GM12801 (cell line): ENCODE measurements around the gene FNTB.

ENCODE experiments used
- TF ChIP-seq, protein P1 (sequence below): IDR thresholded peaks from one replicate; pipeline ENCODE4 v1.5.1; 2011; ENCODE audit warnings: control low read depth; ENCODE audit not compliant: insufficient read length; ENCODE audit errors: extremely low read depth

Gene FNTB

GRCh38 chr14:64963611-64964010, 23.1 kb upstream of the FNTB start:
- TF ChIP-seq, protein P1, sequence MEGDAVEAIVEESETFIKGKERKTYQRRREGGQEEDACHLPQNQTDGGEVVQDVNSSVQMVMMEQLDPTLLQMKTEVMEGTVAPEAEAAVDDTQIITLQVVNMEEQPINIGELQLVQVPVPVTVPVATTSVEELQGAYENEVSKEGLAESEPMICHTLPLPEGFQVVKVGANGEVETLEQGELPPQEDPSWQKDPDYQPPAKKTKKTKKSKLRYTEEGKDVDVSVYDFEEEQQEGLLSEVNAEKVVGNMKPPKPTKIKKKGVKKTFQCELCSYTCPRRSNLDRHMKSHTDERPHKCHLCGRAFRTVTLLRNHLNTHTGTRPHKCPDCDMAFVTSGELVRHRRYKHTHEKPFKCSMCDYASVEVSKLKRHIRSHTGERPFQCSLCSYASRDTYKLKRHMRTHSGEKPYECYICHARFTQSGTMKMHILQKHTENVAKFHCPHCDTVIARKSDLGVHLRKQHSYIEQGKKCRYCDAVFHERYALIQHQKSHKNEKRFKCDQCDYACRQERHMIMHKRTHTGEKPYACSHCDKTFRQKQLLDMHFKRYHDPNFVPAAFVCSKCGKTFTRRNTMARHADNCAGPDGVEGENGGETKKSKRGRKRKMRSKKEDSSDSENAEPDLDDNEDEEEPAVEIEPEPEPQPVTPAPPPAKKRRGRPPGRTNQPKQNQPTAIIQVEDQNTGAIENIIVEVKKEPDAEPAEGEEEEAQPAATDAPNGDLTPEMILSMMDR, result no peak

DNA sequence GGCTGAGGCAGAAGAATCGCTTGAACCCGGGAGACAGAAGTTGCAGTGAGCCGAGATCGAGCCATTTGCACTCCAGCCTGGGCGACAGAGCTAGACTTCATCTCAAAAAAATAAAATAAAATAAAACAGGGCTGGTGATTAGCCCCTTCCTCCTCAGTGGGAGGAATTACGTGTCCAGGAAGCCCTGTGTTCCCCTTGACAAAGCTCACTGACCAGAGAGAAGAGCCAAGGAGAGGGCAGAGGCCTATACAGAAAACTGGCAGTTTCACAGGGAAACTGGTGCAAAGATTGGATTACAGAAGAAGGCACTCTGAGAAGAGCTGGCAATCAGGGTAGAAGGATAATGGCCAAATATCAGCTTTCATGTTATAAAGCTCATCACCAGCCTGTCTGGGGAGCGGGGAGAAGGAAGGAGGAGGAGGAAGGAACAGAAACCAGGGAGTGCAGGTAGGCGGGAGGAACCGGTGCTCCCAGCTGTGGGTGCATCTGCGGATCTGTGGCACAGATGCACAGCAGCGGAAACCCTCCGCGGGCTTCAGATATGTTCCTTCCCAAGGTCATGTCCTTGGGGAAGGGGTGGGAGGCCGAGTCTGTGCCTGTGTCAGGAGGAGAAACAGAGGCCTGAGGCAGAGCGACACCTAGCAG, 21.2 kb upstream of the FNTB start:
- TF ChIP-seq, protein P1, result no peak

GRCh38 chr14:64966976-64967375, 19.7 kb upstream of the FNTB start:
- TF ChIP-seq, protein P1, result no peak

DNA sequence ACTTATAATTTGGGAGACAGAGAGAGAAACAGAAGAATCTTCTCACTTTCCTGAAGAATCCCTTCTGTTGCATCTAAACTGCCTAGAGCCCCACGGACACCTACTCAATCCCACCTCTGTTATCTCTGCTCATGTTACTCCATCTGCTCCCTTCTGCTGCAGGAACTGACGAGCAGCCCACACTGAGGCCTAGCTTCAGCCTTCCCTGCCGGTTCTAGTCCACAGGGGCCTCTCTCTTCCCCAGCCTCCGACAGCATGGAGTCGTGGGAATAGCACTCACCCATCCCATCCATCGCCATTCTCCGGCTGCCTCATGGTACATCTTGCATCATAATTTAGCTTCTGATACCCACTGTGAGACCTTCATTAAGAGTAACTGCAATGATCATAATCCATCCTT, 18.5 kb upstream of the FNTB start:
- TF ChIP-seq, protein P1, result no peak

DNA sequence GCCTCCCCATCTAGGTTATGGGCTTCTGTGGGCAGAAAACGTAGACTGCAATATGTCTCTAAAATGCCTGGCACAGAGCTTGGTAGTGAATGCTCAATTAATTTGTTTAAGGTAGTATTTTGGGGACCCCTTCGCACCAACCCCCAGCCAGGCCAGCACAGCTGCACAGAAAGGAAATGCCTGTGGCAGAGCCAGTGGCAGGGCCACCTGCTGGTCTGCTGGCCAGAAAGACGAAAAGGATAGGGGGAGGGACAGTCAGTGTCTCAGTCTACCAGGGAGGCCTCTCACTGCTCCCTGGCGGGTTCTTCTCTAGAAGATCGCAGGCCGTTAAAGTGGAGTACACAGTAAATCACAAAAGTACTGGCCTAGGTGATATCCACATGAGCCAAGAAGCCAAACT, 18.0 kb upstream of the FNTB start:
- TF ChIP-seq, protein P1, result no peak

GRCh38 chr14:64970041-64970440, 16.7 kb upstream of the FNTB start:
- TF ChIP-seq, protein P1, result no peak

DNA sequence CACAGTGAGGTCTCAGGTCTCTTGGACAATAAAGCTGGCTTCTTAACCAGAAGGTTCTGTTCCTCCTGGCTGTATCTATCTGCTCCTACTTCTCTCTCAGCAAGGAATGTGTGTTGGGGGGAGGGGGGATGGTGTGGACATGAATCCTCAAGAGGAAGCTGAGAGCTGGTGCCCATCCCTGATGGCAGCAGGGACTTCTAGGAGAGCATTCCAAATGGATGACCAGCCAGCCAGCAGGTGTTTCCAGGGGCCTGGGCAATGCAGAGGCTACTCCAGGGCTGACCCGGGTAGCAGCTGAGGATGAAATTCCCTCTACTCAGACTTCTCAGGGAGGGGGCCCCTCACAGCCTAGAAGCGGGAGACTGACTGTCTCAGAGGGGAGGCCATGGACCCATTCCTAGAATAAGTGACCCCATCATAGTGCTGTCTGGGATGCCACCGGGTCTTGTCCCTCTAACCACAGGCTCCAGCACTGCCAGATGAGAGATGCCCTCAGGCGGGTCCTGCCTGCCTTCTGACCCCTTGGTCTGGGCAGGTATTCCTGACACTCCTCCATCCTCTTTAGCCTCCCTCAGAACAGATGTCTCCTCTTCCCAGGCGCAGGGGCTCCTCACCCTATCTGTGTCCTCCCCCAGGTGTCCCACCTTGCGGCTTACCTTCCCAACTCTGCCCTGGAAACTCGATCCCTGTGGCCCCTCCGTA, 15.8 kb upstream of the FNTB start:
- TF ChIP-seq, protein P1, result no peak
